ENCODE data around the gene ZNF133.

The ZNF133 gene

GRCh38 chr20:18254615-18255014, 33.7 kb upstream of the ZNF133 start:
- Histone ChIP-seq H3K36me3 (ENCODE audit: control insufficient read depth, insufficient read depth, low read length) (no peaks in the 10 kb centered on the region), H3K27me3 (replicated peaks; ENCODE audit: control insufficient read depth, insufficient read depth, low read length) (no peaks in the 10 kb centered on the region; the same call in 1 of the 2 replicates), H3K4me3 (replicated peaks; ENCODE audit: low read depth, low read length) (no peak overlapping the region)
- DNase-seq (ENCODE audit: extremely low read depth, insufficient read length), result no peak
- no peak for TF ChIP-seq CTCF (IDR thresholded peaks at IDR 0.05; ENCODE audit: insufficient read depth, low read length, poor library complexity, severe bottlenecking)

GRCh38 chr20:18255526-18255925, 32.8 kb upstream of the ZNF133 start:
- Histone ChIP-seq H3K27me3 (replicated peaks; ENCODE audit: control insufficient read depth, insufficient read depth, low read length) (no peaks in the 10 kb centered on the region; the same call in 1 of the 2 replicates), H3K4me3 (replicated peaks; ENCODE audit: low read depth, low read length) (no peak overlapping the region), H3K36me3 (ENCODE audit: control insufficient read depth, insufficient read depth, low read length) (no peaks in the 10 kb centered on the region)
- no peak for DNase-seq (ENCODE audit: extremely low read depth, insufficient read length)
- no peak for TF ChIP-seq CTCF (IDR thresholded peaks at IDR 0.05; ENCODE audit: insufficient read depth, low read length, poor library complexity, severe bottlenecking)

- no peak for TF ChIP-seq CTCF (IDR thresholded peaks at IDR 0.05; ENCODE audit: insufficient read depth, low read length, poor library complexity, severe bottlenecking)
- no peak for DNase-seq (ENCODE audit: extremely low read depth, insufficient read length)
- H3K27me3 ChIP-seq (replicated peaks; ENCODE audit: control insufficient read depth, insufficient read depth, low read length), result no peaks in the 10 kb centered on the region; the same call in 1 of the 2 replicates
- H3K4me3 ChIP-seq (replicated peaks; ENCODE audit: low read depth, low read length), result no peak overlapping the region
- no peaks in the 10 kb centered on the region for H3K36me3 ChIP-seq (ENCODE audit: control insufficient read depth, insufficient read depth, low read length)
Measured at GRCh38 chr20:18256440-18257090, 31.8 kb upstream of the ZNF133 start.

- Histone ChIP-seq H3K36me3 (ENCODE audit: control insufficient read depth, insufficient read depth, low read length) (no peaks in the 10 kb centered on the region), H3K4me3 (replicated peaks; ENCODE audit: low read depth, low read length) (no peak overlapping the region), H3K27me3 (replicated peaks; ENCODE audit: control insufficient read depth, insufficient read depth, low read length) (no peaks in the 10 kb centered on the region)
- no peak for DNase-seq (ENCODE audit: extremely low read depth, insufficient read length)
- no peak for TF ChIP-seq CTCF (IDR thresholded peaks at IDR 0.05; ENCODE audit: insufficient read depth, low read length, poor library complexity, severe bottlenecking)
Measured at GRCh38 chr20:18258126-18258860, 30.0 kb upstream of the ZNF133 start.

- Histone ChIP-seq H3K36me3 (ENCODE audit: control insufficient read depth, insufficient read depth, low read length) (no peaks in the 10 kb centered on the region), H3K4me3 (replicated peaks; ENCODE audit: low read depth, low read length) (no peak overlapping the region), H3K27me3 (replicated peaks; ENCODE audit: control insufficient read depth, insufficient read depth, low read length) (no peaks in the 10 kb centered on the region)
- DNase-seq (ENCODE audit: extremely low read depth, insufficient read length), result no peak
- TF ChIP-seq CTCF (IDR thresholded peaks at IDR 0.05; ENCODE audit: insufficient read depth, low read length, poor library complexity, severe bottlenecking), result no peak
Measured at GRCh38 chr20:18259730-18260129, 28.6 kb upstream of the ZNF133 start.
